Nephron (organoid): ENCODE measurements around the gene ABCA7.

Source experiments
- H3K27ac Mint-ChIP-seq, 3 experiments: 2 replicates each; pipeline ENCODE4 v1.8.0; 2020; ENCODE audit warnings: mixed read lengths in 3 of 3, mild to moderate bottlenecking in 2 of 3, moderate library complexity in 1 of 3
- H3K27me3 Mint-ChIP-seq: 2 replicates; pipeline ENCODE4 v1.8.0; 2021; ENCODE audit warnings: low read depth, mild to moderate bottlenecking, moderate library complexity, mixed read lengths
- H3K36me3 Mint-ChIP-seq: 2 replicates; pipeline ENCODE4 v1.8.0; 2020; ENCODE audit warnings: low read depth, mixed read lengths
- H3K4me1 Mint-ChIP-seq: 2 replicates; pipeline ENCODE4 v1.8.0; 2020; ENCODE audit warnings: mixed read lengths
- H3K4me3 Mint-ChIP-seq, 3 experiments: 2 replicates each; pipeline ENCODE4 v1.8.0; 2020; ENCODE audit warnings: mild to moderate bottlenecking in 3 of 3, mixed read lengths in 3 of 3, moderate library complexity in 2 of 3
- H3K9me3 Mint-ChIP-seq: 2 replicates; pipeline ENCODE4 v1.8.0; 2020; ENCODE audit warnings: mixed read lengths
- CTCF ChIP-seq, 3 experiments: fragments of 200-600 bp; sonication (generic); IDR thresholded peaks; one replicate each; pipeline ENCODE4 v1.5.0; 2021; ENCODE audit warnings: antibody characterized with exemption in 3 of 3; ENCODE audit not compliant: unreplicated experiment in 3 of 3

The ABCA7 gene

GRCh38 chr19:1066251-1066747, 26.4 kb downstream of the ABCA7 start:
- Mint-ChIP-seq H3K4me1 (no peaks in the 10 kb centered on the region), H3K36me3 (no peaks in the 10 kb centered on the region), H3K4me3 (no peak overlapping the region), H3K27ac (no peak overlapping the region), H3K9me3 (no peaks in the 10 kb centered on the region), H3K27me3 (peaks cover 69% of the 10 kb centered on the region)
- TF ChIP-seq CTCF (IDR thresholded peaks at IDR 0.05; ENCODE audit: unreplicated experiment in 3 of 3) = no peak

GRCh38 chr19:1066748-1067340, 26.9 kb downstream of the ABCA7 start, which contains the start of gene ARHGAP45:
TSS of gene ARHGAP45 (plus strand) at chr19:1067167. CDS start at chr19:1067406, 239 bp downstream.
- Mint-ChIP-seq H3K4me3 (peak within 1 kb of the TSS; percentile 46 to 56 (median 53)), H3K4me1 (peaks cover 3% of the 10 kb centered on the region), H3K27ac (no peak within 1 kb of the TSS), H3K36me3 (no peaks in the 10 kb centered on the region), H3K27me3 (peaks cover 69% of the 10 kb centered on the region), H3K9me3 (no peaks in the 10 kb centered on the region)
- no peak for TF ChIP-seq CTCF (IDR thresholded peaks at IDR 0.05; ENCODE audit: unreplicated experiment in 3 of 3)

- no peaks in the 10 kb centered on the region for H3K36me3 Mint-ChIP-seq
- no peak overlapping the region for H3K27ac Mint-ChIP-seq
Observed at GRCh38 chr19:1067341-1067957, 27.5 kb downstream of the ABCA7 start.

GRCh38 chr19:1068009-1069001, 28.4 kb downstream of the ABCA7 start:
- TF ChIP-seq CTCF (IDR thresholded peaks at IDR 0.05; ENCODE audit: unreplicated experiment in 3 of 3) = no peak
- Mint-ChIP-seq H3K27me3 (peaks cover 80% of the 10 kb centered on the region), H3K36me3 (no peaks in the 10 kb centered on the region), H3K4me3 (peak overlapping the region; percentile 1 to 56 (median 17)), H3K4me1 (peaks cover 6% of the 10 kb centered on the region), H3K27ac (no peak overlapping the region), H3K9me3 (no peaks in the 10 kb centered on the region)

More at GRCh38 chr19:1067341-1067957, 27.5 kb downstream of the ABCA7 start:
- no peak for TF ChIP-seq CTCF (IDR thresholded peaks at IDR 0.05; ENCODE audit: unreplicated experiment in 3 of 3)
- Mint-ChIP-seq H3K27me3 (peaks cover 73% of the 10 kb centered on the region), H3K4me1 (peaks cover 6% of the 10 kb centered on the region), H3K9me3 (no peaks in the 10 kb centered on the region), H3K4me3 (peak overlapping the region; percentile 46 to 56 (median 53))

GRCh38 chr19:1069009-1069779, 29.3 kb downstream of the ABCA7 start:
- Mint-ChIP-seq H3K4me1 (peaks cover 6% of the 10 kb centered on the region), H3K4me3 (peak overlapping the region; percentile 1 to 30 (median 17)), H3K9me3 (no peaks in the 10 kb centered on the region), H3K27ac (no peak overlapping the region), H3K36me3 (no peaks in the 10 kb centered on the region), H3K27me3 (peaks cover 82% of the 10 kb centered on the region)
- TF ChIP-seq CTCF (IDR thresholded peaks at IDR 0.05; ENCODE audit: unreplicated experiment in 3 of 3) = no peak
